ENCODE data around the gene CREB3L4. TPM values are rescaled to one million over a fixed set of nuclear protein-coding genes. Genes with fewer than 3 reads are reported as not detected.

Gene CREB3L4
- total RNA-seq, 2 donors from 2014 or later, result 109 to 386 TPM

GRCh38 chr1:153958111-153958960, 9.4 kb upstream of the CREB3L4 start, which contains the start of gene CRTC2:
Gene CRTC2, minus strand, starts transcription at chr1:153958612. Its CDS starts 115 bp downstream, at chr1:153958497.
- DNase-seq (ENCODE audit: low spot score), result peak; percentile 99
- Histone ChIP-seq H3K27ac (peak within 1 kb of the TSS; percentile 96 to 97), H3K36me3 (no peaks in the 10 kb centered on the region), H3K9me3 (no peaks in the 10 kb centered on the region), H3K4me3 (peak within 1 kb of the TSS; percentile 83 to 96), H3K27me3 (replicated peaks; ENCODE audit: insufficient read depth) (no peaks in the 10 kb centered on the region), H3K4me1 (replicated peaks) (no peaks in the 10 kb centered on the region)
- intact Hi-C loops (cut with DNase I), result no loop called here
- 1% methylated on average over 66 of the region's 75 CpGs for WGBS
- TF ChIP-seq POLR2A (IDR thresholded peaks at IDR 0.05) (peak; percentile 83), CTCF (IDR thresholded peaks at IDR 0.05) (no peak), POLR2AphosphoS5 (IDR thresholded peaks at IDR 0.05) (peak; percentile 99)

GRCh38 chr1:153958961-153959260, 8.8 kb upstream of the CREB3L4 start:
- Histone ChIP-seq H3K27ac (peak overlapping the region; percentile 96 to 97), H3K27me3 (replicated peaks; ENCODE audit: insufficient read depth) (no peaks in the 10 kb centered on the region), H3K4me1 (replicated peaks) (no peaks in the 10 kb centered on the region), H3K36me3 (no peaks in the 10 kb centered on the region), H3K9me3 (no peaks in the 10 kb centered on the region), H3K4me3 (peak overlapping the region in 1 of 2 donors; percentile 83)
- no peak for DNase-seq (ENCODE audit: low spot score)
- intact Hi-C loops (cut with DNase I), result no loop called here
- 6% methylated on average over 4 of the region's 4 CpGs for WGBS
- no peak for TF ChIP-seq POLR2AphosphoS5 (IDR thresholded peaks at IDR 0.05)
- TF ChIP-seq POLR2A (IDR thresholded peaks at IDR 0.05), result no peak
- TF ChIP-seq CTCF (IDR thresholded peaks at IDR 0.05), result no peak

DNA sequence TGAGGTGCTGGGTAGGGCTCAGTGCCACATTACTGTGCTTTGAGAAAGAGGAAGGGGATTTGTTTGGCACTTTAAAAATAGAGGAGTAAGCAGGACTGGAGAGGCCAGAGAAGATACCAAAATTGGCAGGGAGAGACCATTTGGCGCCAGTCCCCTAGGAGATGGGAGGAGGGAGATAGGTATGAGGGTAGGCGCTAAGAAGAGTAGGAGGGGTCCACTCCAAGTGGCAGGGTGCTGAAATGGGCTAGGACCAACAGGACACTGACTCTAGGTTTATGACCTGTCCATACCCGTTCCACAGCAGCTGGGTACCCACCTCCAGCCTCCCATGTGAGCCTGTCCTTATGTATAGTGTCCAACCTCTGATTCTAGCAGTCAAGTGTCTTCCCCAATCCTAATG, 8.2 kb upstream of the CREB3L4 start:
- intact Hi-C loops (cut with DNase I), result no loop called here
- no peak overlapping the region for H3K4me3 ChIP-seq
- WGBS, result 51% methylated on average over 3 of the region's 3 CpGs
- H3K4me1 ChIP-seq (replicated peaks), result no peaks in the 10 kb centered on the region
- H3K27ac ChIP-seq, result peak overlapping the region; percentile 96 to 97
- DNase-seq (ENCODE audit: low spot score), result no peak
- TF ChIP-seq CTCF (IDR thresholded peaks at IDR 0.05), result no peak
- no peaks in the 10 kb centered on the region for H3K9me3 ChIP-seq
- no peaks in the 10 kb centered on the region for H3K27me3 ChIP-seq (replicated peaks; ENCODE audit: insufficient read depth)
- H3K36me3 ChIP-seq, result no peaks in the 10 kb centered on the region

- 94% methylated on average over 11 of the region's 11 CpGs for WGBS
- no peak for TF ChIP-seq POLR2AphosphoS5 (IDR thresholded peaks at IDR 0.05)
- TF ChIP-seq CTCF (IDR thresholded peaks at IDR 0.05), result no peak
- TF ChIP-seq POLR2A (IDR thresholded peaks at IDR 0.05), result no peak
Observed at GRCh38 chr1:153960206-153960605, 7.5 kb upstream of the CREB3L4 start.

GRCh38 chr1:153961421-153961820, 6.3 kb upstream of the CREB3L4 start:
- Histone ChIP-seq H3K4me3 (no peak overlapping the region), H3K27me3 (replicated peaks; ENCODE audit: insufficient read depth) (no peaks in the 10 kb centered on the region), H3K36me3 (no peaks in the 10 kb centered on the region), H3K27ac (peak overlapping the region; percentile 95 to 97), H3K9me3 (no peaks in the 10 kb centered on the region), H3K4me1 (replicated peaks) (peaks cover 4% of the 10 kb centered on the region)
- DNase-seq (ENCODE audit: low spot score), result no peak
- intact Hi-C loops (cut with DNase I), result no loop called here
- WGBS, result 75% methylated on average over 4 of the region's 4 CpGs
- TF ChIP-seq POLR2A (IDR thresholded peaks at IDR 0.05) (no peak), CTCF (IDR thresholded peaks at IDR 0.05) (no peak), POLR2AphosphoS5 (IDR thresholded peaks at IDR 0.05) (no peak)

More at GRCh38 chr1:153960206-153960605, 7.5 kb upstream of the CREB3L4 start:
- no peak for DNase-seq (ENCODE audit: low spot score)
- H3K36me3 ChIP-seq, result no peaks in the 10 kb centered on the region
- no peaks in the 10 kb centered on the region for H3K4me1 ChIP-seq (replicated peaks)
- no peaks in the 10 kb centered on the region for H3K9me3 ChIP-seq
- peak overlapping the region in 1 of 2 donors; percentile 97 for H3K27ac ChIP-seq
- H3K27me3 ChIP-seq (replicated peaks; ENCODE audit: insufficient read depth), result no peaks in the 10 kb centered on the region
- intact Hi-C loops (cut with DNase I), result no loop called here
- no peak overlapping the region for H3K4me3 ChIP-seq
